GM18498 (cell line): ENCODE data around the gene CASP5.
"Not testable (repeated sequence)": the region's sequence is repeated elsewhere in the genome, so short reads cannot be mapped to it uniquely, and the experiment has no call there.

Source experiments
- ATAC-seq: cut with Tn5 transposase; IDR thresholded peaks from one replicate; pipeline ENCODE4 v1.9.1; 2021; ENCODE audit warnings: mild to moderate bottlenecking, moderate library complexity; ENCODE audit not compliant: unreplicated experiment

CASP5 gene

GRCh38 chr11:105023003-105023402 lies at the start of gene CASP5:
TSS of gene CASP5 (minus strand) at chr11:105023168. CDS start at chr11:105023136, 32 bp downstream.
- ATAC-seq = no peak

GRCh38 chr11:105072080-105072479 lies 49.1 kb upstream of the CASP5 start:
- not testable (repeated sequence) for ATAC-seq

- no peak for ATAC-seq
These were observed 48.2 kb upstream of the CASP5 start for GRCh38 chr11:105071089-105071732.

- ATAC-seq = no peak
These were observed 47.3 kb upstream of the CASP5 start for GRCh38 chr11:105070306-105070705.

GRCh38 chr11:105069749-105070148 lies 46.8 kb upstream of the CASP5 start:
- not testable (repeated sequence) for ATAC-seq

GRCh38 chr11:105063245-105063941 lies 40.4 kb upstream of the CASP5 start:
- ATAC-seq = not testable (repeated sequence)

- ATAC-seq = no peak
These were observed 34.5 kb upstream of the CASP5 start for GRCh38 chr11:105057432-105057831.

- no peak for ATAC-seq
These were observed 33.5 kb upstream of the CASP5 start for GRCh38 chr11:105056446-105056845.

- ATAC-seq = no peak
These were observed 31.9 kb upstream of the CASP5 start for GRCh38 chr11:105054723-105055493.

GRCh38 chr11:105052487-105052886 lies 29.5 kb upstream of the CASP5 start:
- no peak for ATAC-seq

GRCh38 chr11:105051559-105051958 lies 28.6 kb upstream of the CASP5 start:
- ATAC-seq = no peak

- ATAC-seq = no peak
These were observed 26.5 kb upstream of the CASP5 start for GRCh38 chr11:105049481-105049880.

- ATAC-seq = no peak
These were observed 24.1 kb upstream of the CASP5 start for GRCh38 chr11:105046898-105047579.

GRCh38 chr11:105045676-105046296 lies 22.8 kb upstream of the CASP5 start:
- no peak for ATAC-seq

- ATAC-seq = peak; percentile 100
These were observed 21.9 kb upstream of the CASP5 start, which contains the start of gene CARD16 for GRCh38 chr11:105044557-105045524. TSS of gene CARD16 (minus strand) at chr11:105045335. CDS start at chr11:105045297, 38 bp downstream.

GRCh38 chr11:105042178-105042577 lies 19.2 kb upstream of the CASP5 start:
- ATAC-seq = no peak

GRCh38 chr11:105040703-105041102 lies 17.7 kb upstream of the CASP5 start:
- no peak for ATAC-seq

- ATAC-seq = peak; percentile 95
These were observed 12.0 kb upstream of the CASP5 start, which contains the start of gene CASP1 for GRCh38 chr11:105034813-105035620. TSS of gene CASP1 (minus strand) at chr11:105035144. CDS start at chr11:105035113, 31 bp downstream.
